ENCODE results near the gene CLDN34.

CLDN34 gene

DNA sequence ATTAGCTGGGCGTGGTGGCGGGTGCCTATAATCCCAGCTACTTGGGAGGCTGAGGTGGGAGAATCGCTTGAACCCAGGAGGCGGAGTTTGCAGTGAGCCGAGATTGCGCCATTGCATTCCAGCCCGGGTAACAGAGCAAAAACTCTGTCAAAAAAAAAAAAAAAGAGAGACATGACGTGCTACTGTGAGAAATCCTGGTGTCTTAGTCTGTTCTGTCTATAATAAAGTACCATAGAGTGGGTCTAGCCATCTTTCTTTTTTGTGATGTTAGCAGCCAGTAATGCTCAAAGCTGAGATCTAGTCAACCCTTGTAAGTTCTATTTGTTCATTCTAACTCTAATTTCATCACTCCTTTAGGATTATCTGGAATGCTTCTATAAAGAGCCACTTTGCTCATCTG, 38.9 kb downstream of the CLDN34 start:
- H3K4me3 ChIP-seq (ENCODE audit: low read depth, low read length) = no peak overlapping the region
- TF ChIP-seq, protein P1, sequence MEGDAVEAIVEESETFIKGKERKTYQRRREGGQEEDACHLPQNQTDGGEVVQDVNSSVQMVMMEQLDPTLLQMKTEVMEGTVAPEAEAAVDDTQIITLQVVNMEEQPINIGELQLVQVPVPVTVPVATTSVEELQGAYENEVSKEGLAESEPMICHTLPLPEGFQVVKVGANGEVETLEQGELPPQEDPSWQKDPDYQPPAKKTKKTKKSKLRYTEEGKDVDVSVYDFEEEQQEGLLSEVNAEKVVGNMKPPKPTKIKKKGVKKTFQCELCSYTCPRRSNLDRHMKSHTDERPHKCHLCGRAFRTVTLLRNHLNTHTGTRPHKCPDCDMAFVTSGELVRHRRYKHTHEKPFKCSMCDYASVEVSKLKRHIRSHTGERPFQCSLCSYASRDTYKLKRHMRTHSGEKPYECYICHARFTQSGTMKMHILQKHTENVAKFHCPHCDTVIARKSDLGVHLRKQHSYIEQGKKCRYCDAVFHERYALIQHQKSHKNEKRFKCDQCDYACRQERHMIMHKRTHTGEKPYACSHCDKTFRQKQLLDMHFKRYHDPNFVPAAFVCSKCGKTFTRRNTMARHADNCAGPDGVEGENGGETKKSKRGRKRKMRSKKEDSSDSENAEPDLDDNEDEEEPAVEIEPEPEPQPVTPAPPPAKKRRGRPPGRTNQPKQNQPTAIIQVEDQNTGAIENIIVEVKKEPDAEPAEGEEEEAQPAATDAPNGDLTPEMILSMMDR (IDR thresholded peaks at IDR 0.05; ENCODE audit: borderline replicate concordance, insufficient read depth, low read depth, low read length) = no peak

DNA sequence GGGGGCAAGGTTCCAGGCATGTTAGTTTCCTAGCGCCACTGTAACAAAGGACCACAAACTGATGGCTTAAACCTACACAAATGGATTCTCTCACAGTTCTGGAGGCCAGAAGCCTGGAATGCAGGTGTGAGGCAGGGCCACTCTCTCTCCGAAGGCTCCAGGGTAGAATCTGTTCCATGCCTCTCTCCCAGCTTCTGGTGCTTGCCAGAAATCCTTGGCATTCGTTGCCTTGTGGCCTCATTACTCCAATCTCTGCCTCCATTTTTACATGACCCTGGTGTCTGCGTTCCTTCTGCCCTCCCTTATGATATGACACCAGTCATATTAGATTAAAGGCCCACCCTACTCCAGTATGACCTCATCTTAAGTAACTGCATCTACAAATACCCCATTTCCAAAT, 39.6 kb downstream of the CLDN34 start:
- no peak overlapping the region for H3K4me3 ChIP-seq (ENCODE audit: low read depth, low read length)
- TF ChIP-seq, protein P1 (IDR thresholded peaks at IDR 0.05; ENCODE audit: borderline replicate concordance, insufficient read depth, low read depth, low read length) = no peak

DNA sequence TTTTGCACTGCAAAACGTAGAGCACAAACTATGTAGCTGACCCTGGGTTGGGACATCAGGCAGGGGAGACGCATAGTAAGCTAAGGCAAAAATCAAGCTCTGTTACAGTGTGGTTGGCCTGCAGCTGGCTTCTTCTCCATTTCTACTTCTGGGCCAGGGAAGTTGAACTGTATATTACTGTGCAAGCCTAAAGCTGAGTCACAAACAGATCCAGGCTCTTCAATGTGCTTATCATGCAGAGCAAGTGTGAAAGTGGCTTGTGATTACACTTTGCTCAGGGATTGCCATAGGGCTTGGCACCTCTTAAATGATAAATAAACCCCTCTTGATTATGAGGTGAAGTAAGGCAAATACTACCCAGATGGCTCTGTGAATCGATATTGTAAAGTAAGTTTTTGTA, 40.5 kb downstream of the CLDN34 start:
- TF ChIP-seq, protein P1 (IDR thresholded peaks at IDR 0.05; ENCODE audit: borderline replicate concordance, insufficient read depth, low read depth, low read length) = no peak
- H3K4me3 ChIP-seq (ENCODE audit: low read depth, low read length) = no peak overlapping the region

DNA sequence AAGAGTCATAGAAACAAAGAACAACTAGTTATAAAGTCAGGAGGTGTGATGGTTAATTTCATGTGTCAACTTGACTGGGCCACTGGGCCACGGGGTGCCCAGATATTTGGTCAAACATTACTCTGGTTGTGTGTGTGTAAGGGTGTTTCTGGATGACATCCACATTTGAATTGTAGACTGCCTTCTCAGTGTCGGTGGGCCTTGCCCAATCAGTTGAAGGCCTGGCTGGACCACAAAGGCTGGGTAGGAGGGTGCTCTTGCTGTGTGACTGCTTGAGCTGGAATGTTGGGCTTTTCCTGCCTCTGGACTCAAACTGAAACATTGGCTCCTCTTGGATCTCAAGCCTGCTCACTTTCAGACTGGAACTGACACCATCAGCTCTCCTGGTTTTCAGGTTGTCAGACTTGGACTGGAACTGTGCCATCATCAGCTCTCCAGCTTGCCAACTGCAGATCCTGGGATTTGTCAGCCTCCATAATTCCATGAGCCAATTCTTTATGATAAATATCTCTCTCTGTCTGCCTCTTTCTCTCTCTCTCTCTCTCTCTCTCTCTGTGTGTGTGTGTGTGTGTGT, 41.4 kb downstream of the CLDN34 start:
- TF ChIP-seq, protein P1 (IDR thresholded peaks at IDR 0.05; ENCODE audit: borderline replicate concordance, insufficient read depth, low read depth, low read length) = no peak
- H3K4me3 ChIP-seq (ENCODE audit: low read depth, low read length) = no peak overlapping the region

DNA sequence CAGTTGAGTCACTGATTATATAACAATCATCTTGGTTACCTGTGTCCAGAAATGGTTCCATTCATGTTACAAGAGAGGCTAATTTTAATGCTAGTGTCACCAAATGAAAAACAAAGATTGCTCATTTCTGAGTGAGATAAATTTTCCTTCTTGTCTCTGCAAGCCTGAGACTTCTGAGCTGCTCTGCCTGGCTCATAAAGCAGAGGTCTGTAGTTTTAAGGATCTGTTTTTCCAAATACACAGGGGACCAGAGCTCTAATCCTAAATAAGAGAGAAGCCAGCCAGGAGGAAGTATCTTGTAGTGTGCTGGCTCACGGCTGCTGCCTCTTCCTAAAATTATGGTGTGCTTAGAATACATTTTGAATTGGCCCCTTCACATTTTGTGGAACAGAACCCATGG, 42.6 kb downstream of the CLDN34 start:
- TF ChIP-seq, protein P1 (IDR thresholded peaks at IDR 0.05; ENCODE audit: borderline replicate concordance, insufficient read depth, low read depth, low read length) = no peak
- H3K4me3 ChIP-seq (ENCODE audit: low read depth, low read length) = no peak overlapping the region

DNA sequence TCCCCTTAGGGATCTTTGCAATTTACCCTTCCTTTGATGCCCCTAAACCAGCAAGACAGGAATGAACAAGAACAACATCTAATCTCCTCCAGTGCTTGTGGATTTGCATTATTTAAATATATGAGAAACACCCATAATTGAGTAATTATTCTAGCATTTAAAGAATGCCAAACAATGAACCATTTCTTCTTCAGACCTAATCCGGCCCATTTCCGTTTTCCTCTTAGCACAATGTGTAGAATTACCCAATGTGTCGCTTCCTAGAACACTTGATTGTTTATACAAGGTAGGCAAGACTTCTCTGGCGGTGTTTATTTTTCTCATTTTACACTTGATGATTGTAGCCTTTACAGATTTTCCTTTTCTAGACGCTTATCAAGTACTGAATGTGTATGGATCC, 43.5 kb downstream of the CLDN34 start:
- TF ChIP-seq, protein P1 (IDR thresholded peaks at IDR 0.05; ENCODE audit: borderline replicate concordance, insufficient read depth, low read depth, low read length) = no peak

DNA sequence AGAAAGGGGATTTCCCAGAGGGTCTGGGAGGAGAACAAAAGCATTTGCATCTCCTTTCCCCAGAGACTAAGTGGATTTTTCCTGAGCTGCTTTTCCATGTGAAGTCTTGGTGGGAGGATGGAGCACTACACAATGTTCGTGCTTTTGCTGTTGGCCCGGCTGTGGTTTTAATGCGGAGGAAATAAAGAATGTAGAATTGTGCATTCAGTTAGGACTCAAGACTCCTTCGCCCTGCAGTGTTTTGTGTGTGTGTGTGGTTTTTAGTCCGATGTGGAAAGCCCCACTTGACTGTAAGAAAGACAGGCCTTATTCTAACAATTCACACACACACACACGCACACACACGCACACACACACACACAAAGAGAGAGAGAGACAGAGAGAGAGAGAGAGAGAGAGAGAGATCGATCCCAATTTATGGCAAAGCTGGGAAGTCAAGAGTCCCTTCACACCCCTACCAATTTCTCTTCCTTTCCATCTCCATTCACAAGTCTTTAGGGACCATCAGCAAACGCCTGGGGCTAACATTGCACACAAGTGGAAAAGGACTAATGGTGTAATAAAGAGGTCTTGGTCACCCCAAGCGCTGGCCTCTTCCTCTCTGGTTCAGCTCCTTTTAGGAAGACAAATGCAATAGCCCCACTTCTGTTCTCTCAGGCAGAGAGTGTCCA, 44.2 kb downstream of the CLDN34 start:
- H3K4me3 ChIP-seq (ENCODE audit: low read depth, low read length) = no peak overlapping the region
- TF ChIP-seq, protein P1 (IDR thresholded peaks at IDR 0.05; ENCODE audit: borderline replicate concordance, insufficient read depth, low read depth, low read length) = no peak

More for the DNA sequence above, 43.5 kb downstream of the CLDN34 start:
- no peak overlapping the region for H3K4me3 ChIP-seq (ENCODE audit: low read depth, low read length)
